Activated T-cell treated with anti-CD3 and anti-CD28 coated beads, Interleukin-2, amount 50 U/mL, for 72 hours (primary cell): ENCODE measurements around the gene NUPR2. TPM values are rescaled to one million over a fixed set of nuclear protein-coding genes. Genes with fewer than 3 reads are reported as not detected.
"Not testable (repeated sequence)": the region's sequence is repeated elsewhere in the genome, so short reads cannot be mapped to it uniquely, and the experiment has no call there.

Experiments used
- ATAC-seq, 2 donors: fragments of 150-1000 bp; cut with Tn5 transposase; replicated peaks in 1 of 2; 2 replicates each; pipeline ENCODE4 v1.10.0; 2021; ENCODE audit warnings: moderate library complexity in 2 of 2, mild to moderate bottlenecking in 1 of 2
- DNase-seq, 2 donors: peaks; one replicate each; pipeline ENCODE4 v3.0.0; 2021 to 2022; ENCODE audit warnings: mixed read lengths in 1 of 2
- H3K27ac Mint-ChIP-seq: one replicate; pipeline ENCODE4 v1.8.0; 2022; ENCODE audit warnings: mild to moderate bottlenecking, moderate library complexity, mixed read lengths
- H3K27me3 Mint-ChIP-seq: one replicate; pipeline ENCODE4 v1.8.0; 2022; ENCODE audit warnings: low read depth, mixed read lengths
- H3K36me3 Mint-ChIP-seq, 2 donors: one replicate each; pipeline ENCODE4 v1.8.0; 2022; ENCODE audit warnings: mixed read lengths in 2 of 2, mild to moderate bottlenecking in 1 of 2; ENCODE audit not compliant: insufficient read depth in 2 of 2
- H3K4me1 Mint-ChIP-seq: one replicate; pipeline ENCODE4 v1.8.0; 2022; ENCODE audit warnings: low read depth, mixed read lengths
- H3K4me3 Mint-ChIP-seq, 2 donors: one replicate each; pipeline ENCODE4 v1.8.0; 2022; ENCODE audit warnings: mild to moderate bottlenecking in 2 of 2, mixed read lengths in 2 of 2, moderate library complexity in 2 of 2
- H3K9me3 Mint-ChIP-seq, 2 donors: one replicate each; pipeline ENCODE4 v1.8.0; 2022; ENCODE audit warnings: mixed read lengths in 2 of 2
- total RNA-seq, 2 donors: library from RNA; stranded (reverse); gene quantifications; one replicate each; pipeline ENCODE4 v1.2.3, GENCODE V29; 2022

Gene NUPR2
- total RNA-seq, 2 donors from 2014 or later = 0.58 TPM; not detected in 1

GRCh38 chr7:56079450-56080185 lies 36.6 kb downstream of the NUPR2 start:
- Mint-ChIP-seq H3K27ac (no peak overlapping the region), H3K27me3 (no peaks in the 10 kb centered on the region), H3K9me3 (no peaks in the 10 kb centered on the region), H3K4me1 (peaks cover 2% of the 10 kb centered on the region), H3K4me3 (no peak overlapping the region), H3K36me3 (peaks cover 4 to 16% of the 10 kb centered on the region in 2 donors)
- no peak for ATAC-seq
- DNase-seq = no peak

GRCh38 chr7:56078196-56078595 lies 38.0 kb downstream of the NUPR2 start:
- ATAC-seq (no peak), DNase-seq (no peak)
- no peaks in the 10 kb centered on the region for H3K9me3 Mint-ChIP-seq
- H3K27ac Mint-ChIP-seq = no peak overlapping the region
- peaks cover 8% of the 10 kb centered on the region for H3K4me1 Mint-ChIP-seq
- H3K4me3 Mint-ChIP-seq = no peak overlapping the region
- H3K27me3 Mint-ChIP-seq = no peaks in the 10 kb centered on the region
- H3K36me3 Mint-ChIP-seq = peaks cover 3 to 20% of the 10 kb centered on the region in 2 donors

- no peak for ATAC-seq
- Mint-ChIP-seq H3K4me1 (peaks cover 8% of the 10 kb centered on the region), H3K4me3 (no peak overlapping the region), H3K9me3 (no peaks in the 10 kb centered on the region), H3K27ac (no peak overlapping the region), H3K36me3 (peaks cover 3 to 24% of the 10 kb centered on the region in 2 donors), H3K27me3 (no peaks in the 10 kb centered on the region)
- no peak for DNase-seq
Observed at GRCh38 chr7:56077681-56078080, 38.5 kb downstream of the NUPR2 start.

GRCh38 chr7:56074371-56074791 lies 41.8 kb downstream of the NUPR2 start:
- Mint-ChIP-seq H3K27ac (no peak overlapping the region), H3K36me3 (peaks cover 3 to 21% of the 10 kb centered on the region in 2 donors), H3K9me3 (no peaks in the 10 kb centered on the region), H3K4me3 (no peak overlapping the region), H3K4me1 (peaks cover 8% of the 10 kb centered on the region), H3K27me3 (no peaks in the 10 kb centered on the region)
- ATAC-seq (peak; percentile 87 to 91), DNase-seq (peak; percentile 70 to 79)

- DNase-seq, H3K4me3 Mint-ChIP-seq, ATAC-seq, H3K9me3 Mint-ChIP-seq, H3K27me3 Mint-ChIP-seq, H3K27ac Mint-ChIP-seq: not testable (repeated sequence)
- Mint-ChIP-seq H3K4me1 (peaks cover 27% of the 10 kb centered on the region), H3K36me3 (peaks cover 10 to 31% of the 10 kb centered on the region in 2 donors)
Observed at GRCh38 chr7:56066376-56066775, 49.8 kb downstream of the NUPR2 start.

Other genes starting within 250 kb of the NUPR2 start
- gene ZNF713, start 229.0 kb downstream of the NUPR2 start, total RNA-seq = 1 to 10 TPM; 2.0 TPM
- gene MRPS17, start 164.5 kb downstream of the NUPR2 start, total RNA-seq = 10 to 100 TPM; 15.3 to 17.1 TPM
- 10 to 100 TPM; 55.5 to 57.0 TPM for gene NIPSNAP2, start 151.8 kb downstream of the NUPR2 start, total RNA-seq
- 10 to 100 TPM; 27.7 to 30.0 TPM for gene PSPH, start 65.0 kb downstream of the NUPR2 start, total RNA-seq
- 100 to 1,000 TPM; 122 to 131 TPM for gene CCT6A, start 64.7 kb downstream of the NUPR2 start, total RNA-seq
- 100 to 1,000 TPM; 125 to 141 TPM for gene SUMF2, start 52.1 kb downstream of the NUPR2 start, total RNA-seq
- gene PHKG1, start 23.5 kb downstream of the NUPR2 start, total RNA-seq = 1 to 10 TPM; 1.3 to 2.6 TPM
- 100 to 1,000 TPM; 437 to 452 TPM for gene CHCHD2, start 9.9 kb downstream of the NUPR2 start, total RNA-seq